Caco-2 (cell line): ENCODE results near the gene ACAP3. TPM values are rescaled to one million over a fixed set of nuclear protein-coding genes. Genes with fewer than 3 reads are reported as not detected.
A peak's percentile ranks its signal among the peaks of the same experiment; 100 is the strongest.

Experiments used
- BruUV-seq: library from RNA; stranded (reverse); fragments of 400-500 nt; replicated peaks from 2 replicates; lab custom pipeline; 2021; lab: Mats Ljungman, UMichigan
- CTCF ChIA-PET: fragments of 300-600 bp; sonication (Branson Sonifier 250); formaldehyde crosslinking; loops from one replicate; lab custom pipeline; 2022; ENCODE audit warnings: antibody characterized with exemption; lab: Charles Lee
- POLR2A ChIA-PET: fragments of 300-600 bp; sonication (Branson Sonifier 250); formaldehyde crosslinking; loops from one replicate; lab custom pipeline; 2022; ENCODE audit warnings: antibody characterized with exemption; lab: Charles Lee
- DNase-seq, 2 experiments: peaks; one replicate each; pipeline versions ENCODE4 v3.0.0 to v3.0.0-alpha.2; 2020 to 2022
- H3K27me3 ChIP-seq: replicated peaks from 2 replicates; pipeline ENCODE4 v1.6.0; 2011; ENCODE audit warnings: low read length; ENCODE audit not compliant: control insufficient read depth, insufficient read depth
- H3K36me3 ChIP-seq: 2 replicates; pipeline ENCODE4 v1.5.1; 2011; ENCODE audit warnings: low read length; ENCODE audit not compliant: control insufficient read depth, insufficient read depth
- H3K4me1 ChIP-seq: fragments of 250-450 bp; sonication (Bioruptor Pico); 2 replicates; pipeline ENCODE4 v1.5.1; 2020; ENCODE audit warnings: mild to moderate bottlenecking
- H3K4me3 ChIP-seq: 2 replicates; pipeline ENCODE4 v1.5.1; 2011; ENCODE audit warnings: low read depth, mild to moderate bottlenecking, control low read depth, low read length
- H3K9me3 ChIP-seq: fragments of 250-450 bp; sonication (Bioruptor Pico); 2 replicates; pipeline ENCODE4 v1.5.1; 2020; ENCODE audit warnings: mild to moderate bottlenecking, moderate library complexity
- H3K27ac Mint-ChIP-seq: one replicate; pipeline ENCODE4 v1.8.0; 2022; ENCODE audit warnings: mixed read lengths; ENCODE audit not compliant: unreplicated experiment
- H3K27me3 Mint-ChIP-seq: one replicate; pipeline ENCODE4 v1.8.0; 2022; ENCODE audit warnings: mixed read lengths; ENCODE audit not compliant: insufficient read depth, unreplicated experiment
- H3K36me3 Mint-ChIP-seq: one replicate; pipeline ENCODE4 v1.8.0; 2022; ENCODE audit warnings: mild to moderate bottlenecking, mixed read lengths; ENCODE audit not compliant: insufficient read depth, unreplicated experiment
- H3K4me1 Mint-ChIP-seq: one replicate; pipeline ENCODE4 v1.8.0; 2022; ENCODE audit warnings: low read depth, mixed read lengths; ENCODE audit not compliant: unreplicated experiment
- H3K4me3 Mint-ChIP-seq: one replicate; pipeline ENCODE4 v1.8.0; 2022; ENCODE audit warnings: mild to moderate bottlenecking, moderate library complexity, mixed read lengths; ENCODE audit not compliant: unreplicated experiment
- H3K9me3 Mint-ChIP-seq: one replicate; pipeline ENCODE4 v1.8.0; 2022; ENCODE audit warnings: mixed read lengths; ENCODE audit not compliant: unreplicated experiment
- CTCF ChIP-seq, 2 experiments: fragments of 200-600 bp in 1 of 2; IDR thresholded peaks; 1 replicate in 1 of 2; 2 replicates in 1 of 2; pipeline versions ENCODE4 v1.5.1 to v1.8.0; 2011 to 2022; ENCODE audit warnings: antibody characterized with exemption in 1 of 2, control low read depth in 1 of 2, inconsistent platforms in 1 of 2, low read depth in 1 of 2, low read length in 1 of 2, mild to moderate bottlenecking in 1 of 2, moderate library complexity in 1 of 2; ENCODE audit not compliant: insufficient read depth in 1 of 2, severe bottlenecking in 1 of 2, unreplicated experiment in 1 of 2
- intact Hi-C: fragments of 100-400 bp; cut with micrococcal nuclease; formaldehyde crosslinking; loops from one replicate; pipeline ENCODE4 v1.10.0; 2022; ENCODE audit not compliant: unreplicated experiment
- total RNA-seq: library from RNA; stranded (reverse); gene quantifications from 2 replicates; pipeline ENCODE4 v1.2.3, GENCODE V29; 2022

The ACAP3 gene
- total RNA-seq, 1 experiment from 2014 or later: 46.6 TPM

GRCh38 chr1:1292851-1293250 lies 14.9 kb downstream of the ACAP3 start:
- CTCF ChIA-PET: interaction anchor here (0.6 to 1.5 kb wide), 2 partner anchors 168 to 386 kb away, joined by 3 read pairs; no protein-coding TSS in a partner anchor
- intact Hi-C loops: no loop called here
- no peak for TF ChIP-seq CTCF (IDR thresholded peaks at IDR 0.05; ENCODE audit: insufficient read depth in 1 of 2, low read depth in 1 of 2, low read length in 1 of 2, severe bottlenecking in 1 of 2, unreplicated experiment in 1 of 2)
- H3K4me3 Mint-ChIP-seq: no peak overlapping the region
- peaks cover 19% of the 10 kb centered on the region for H3K36me3 Mint-ChIP-seq
- DNase-seq: no peak
- H3K27me3 Mint-ChIP-seq: peaks cover 3% of the 10 kb centered on the region
- peaks cover 8% of the 10 kb centered on the region for H3K9me3 Mint-ChIP-seq
- H3K9me3 ChIP-seq: no peaks in the 10 kb centered on the region
- no peak overlapping the region for H3K27ac Mint-ChIP-seq
- H3K4me3 ChIP-seq: no peak overlapping the region
- no peaks in the 10 kb centered on the region for H3K36me3 ChIP-seq
- no peaks in the 10 kb centered on the region for H3K4me1 Mint-ChIP-seq
- H3K4me1 ChIP-seq: no peaks in the 10 kb centered on the region; the same call in 1 of the 2 replicates
- POLR2A ChIA-PET: interaction anchor here (1.1 kb wide), 1 partner anchor 54 kb away, joined by 3 read pairs; no protein-coding TSS in a partner anchor
- H3K27me3 ChIP-seq: no peaks in the 10 kb centered on the region
- BruUV-seq: no TSS peak

GRCh38 chr1:1292442-1292779 lies 15.3 kb downstream of the ACAP3 start:
- H3K4me3 ChIP-seq: no peak overlapping the region
- Mint-ChIP-seq H3K4me3 (no peak overlapping the region), H3K4me1 (no peaks in the 10 kb centered on the region), H3K36me3 (peaks cover 19% of the 10 kb centered on the region), H3K9me3 (peaks cover 8% of the 10 kb centered on the region), H3K27ac (no peak overlapping the region), H3K27me3 (peaks cover 3% of the 10 kb centered on the region)
- DNase-seq: no peak
- no peaks in the 10 kb centered on the region for H3K36me3 ChIP-seq
- H3K4me1 ChIP-seq: no peaks in the 10 kb centered on the region; the same call in 1 of the 2 replicates
- BruUV-seq: no TSS peak
- intact Hi-C loops: no loop called here
- ChIA-PET POLR2A (interaction anchor here (0.6 to 1.1 kb wide), 2 partner anchors 54 to 213 kb away, joined by 3 read pairs; no protein-coding TSS in a partner anchor), CTCF (interaction anchor here (0.6 to 1.5 kb wide), 4 partner anchors 167 to 386 kb away, joined by 3 read pairs; no protein-coding TSS in a partner anchor)
- TF ChIP-seq CTCF (IDR thresholded peaks at IDR 0.05; ENCODE audit: insufficient read depth in 1 of 2, low read depth in 1 of 2, low read length in 1 of 2, severe bottlenecking in 1 of 2, unreplicated experiment in 1 of 2): no peak
- no peaks in the 10 kb centered on the region for H3K9me3 ChIP-seq
- H3K27me3 ChIP-seq: no peaks in the 10 kb centered on the region

GRCh38 chr1:1291548-1292441 lies 15.9 kb downstream of the ACAP3 start:
- no peak overlapping the region for H3K27ac Mint-ChIP-seq
- no peak overlapping the region for H3K4me3 Mint-ChIP-seq
- intact Hi-C loops: loop anchor here (2.0 kb wide), 1 partner anchor 307 kb away; no protein-coding TSS in a partner anchor
- Histone ChIP-seq H3K9me3 (no peaks in the 10 kb centered on the region), H3K4me3 (no peak overlapping the region), H3K36me3 (no peaks in the 10 kb centered on the region), H3K27me3 (no peaks in the 10 kb centered on the region), H3K4me1 (no peaks in the 10 kb centered on the region; the same call in 1 of the 2 replicates)
- peaks cover 18% of the 10 kb centered on the region for H3K36me3 Mint-ChIP-seq
- BruUV-seq: no TSS peak
- DNase-seq: peak; percentile 70 to 74
- TF ChIP-seq CTCF (IDR thresholded peaks at IDR 0.05; ENCODE audit: insufficient read depth in 1 of 2, low read depth in 1 of 2, low read length in 1 of 2, severe bottlenecking in 1 of 2, unreplicated experiment in 1 of 2): peak; percentile 52 to 63
- ChIA-PET POLR2A (interaction anchor here (0.6 to 1.1 kb wide), 3 partner anchors 53 to 214 kb away, joined by 3 read pairs; no protein-coding TSS in a partner anchor), CTCF (interaction anchor here (0.6 to 1.5 kb wide), 4 partner anchors 13 to 174 kb away, joined by 3 to 5 read pairs (median 3); no protein-coding TSS in a partner anchor)
- H3K9me3 Mint-ChIP-seq: peaks cover 8% of the 10 kb centered on the region
- H3K27me3 Mint-ChIP-seq: peaks cover 3% of the 10 kb centered on the region
- no peaks in the 10 kb centered on the region for H3K4me1 Mint-ChIP-seq
